ENCODE results near the gene FAM174B. TPM values are rescaled to one million over a fixed set of nuclear protein-coding genes. Genes with fewer than 3 reads are reported as not detected.

The FAM174B gene
- total and polyA plus RNA-seq, 2 donors from 2014 or later, result 9.8 to 13.8 TPM

DNA sequence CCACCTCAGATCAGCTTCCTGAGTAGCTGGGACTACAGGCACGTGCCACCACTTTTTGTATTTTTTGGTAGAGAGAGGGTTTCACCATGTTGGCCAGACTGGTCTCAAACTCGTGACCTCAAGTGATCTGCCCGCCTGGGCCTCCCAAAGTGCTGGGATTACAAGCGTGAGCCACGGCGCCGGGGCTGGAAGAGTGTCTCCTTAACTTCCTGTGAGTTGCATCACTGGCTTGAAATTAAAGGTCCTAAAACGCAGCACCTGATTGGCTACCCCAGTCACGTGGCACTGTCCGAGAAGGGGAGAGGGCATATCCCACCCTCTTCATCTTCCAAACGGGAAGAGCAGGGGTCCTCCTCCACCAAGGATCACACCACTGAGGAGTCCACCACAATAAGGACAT lies 5.5 kb upstream of the FAM174B start:
- Histone ChIP-seq H3K9me3 (ENCODE audit: control insufficient read depth in 2 of 3, insufficient read depth in 1 of 3, low read length in 3 of 3) (no peaks in the 10 kb centered on the region), H3K9ac (ENCODE audit: low read length in 3 of 3) (no peak overlapping the region), H3K4me3 (ENCODE audit: low read length in 3 of 3) (no peak overlapping the region), H3K4me1 (ENCODE audit: control insufficient read depth in 2 of 3, insufficient read depth in 2 of 3, low read depth in 1 of 3, low read length in 3 of 3) (peaks cover 0 to 2% (median 0%) of the 10 kb centered on the region in 3 donors), H3K36me3 (ENCODE audit: control insufficient read depth in 2 of 3, insufficient read depth in 3 of 3, low read length in 3 of 3) (no peaks in the 10 kb centered on the region), H3K27me3 (ENCODE audit: control insufficient read depth, insufficient read depth, low read length) (no peaks in the 10 kb centered on the region), H3K27ac (ENCODE audit: low read depth in 2 of 2, low read length in 2 of 2) (no peak overlapping the region)
- intact Hi-C loops (cut with DNase I), result no loop called here
- FAIRE-seq, result no peak
- TF ChIP-seq, protein P1, sequence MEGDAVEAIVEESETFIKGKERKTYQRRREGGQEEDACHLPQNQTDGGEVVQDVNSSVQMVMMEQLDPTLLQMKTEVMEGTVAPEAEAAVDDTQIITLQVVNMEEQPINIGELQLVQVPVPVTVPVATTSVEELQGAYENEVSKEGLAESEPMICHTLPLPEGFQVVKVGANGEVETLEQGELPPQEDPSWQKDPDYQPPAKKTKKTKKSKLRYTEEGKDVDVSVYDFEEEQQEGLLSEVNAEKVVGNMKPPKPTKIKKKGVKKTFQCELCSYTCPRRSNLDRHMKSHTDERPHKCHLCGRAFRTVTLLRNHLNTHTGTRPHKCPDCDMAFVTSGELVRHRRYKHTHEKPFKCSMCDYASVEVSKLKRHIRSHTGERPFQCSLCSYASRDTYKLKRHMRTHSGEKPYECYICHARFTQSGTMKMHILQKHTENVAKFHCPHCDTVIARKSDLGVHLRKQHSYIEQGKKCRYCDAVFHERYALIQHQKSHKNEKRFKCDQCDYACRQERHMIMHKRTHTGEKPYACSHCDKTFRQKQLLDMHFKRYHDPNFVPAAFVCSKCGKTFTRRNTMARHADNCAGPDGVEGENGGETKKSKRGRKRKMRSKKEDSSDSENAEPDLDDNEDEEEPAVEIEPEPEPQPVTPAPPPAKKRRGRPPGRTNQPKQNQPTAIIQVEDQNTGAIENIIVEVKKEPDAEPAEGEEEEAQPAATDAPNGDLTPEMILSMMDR (IDR thresholded peaks at IDR 0.05; ENCODE audit: borderline replicate concordance, extremely low read depth, insufficient read depth), result no peak
- no peak for DNase-seq

DNA sequence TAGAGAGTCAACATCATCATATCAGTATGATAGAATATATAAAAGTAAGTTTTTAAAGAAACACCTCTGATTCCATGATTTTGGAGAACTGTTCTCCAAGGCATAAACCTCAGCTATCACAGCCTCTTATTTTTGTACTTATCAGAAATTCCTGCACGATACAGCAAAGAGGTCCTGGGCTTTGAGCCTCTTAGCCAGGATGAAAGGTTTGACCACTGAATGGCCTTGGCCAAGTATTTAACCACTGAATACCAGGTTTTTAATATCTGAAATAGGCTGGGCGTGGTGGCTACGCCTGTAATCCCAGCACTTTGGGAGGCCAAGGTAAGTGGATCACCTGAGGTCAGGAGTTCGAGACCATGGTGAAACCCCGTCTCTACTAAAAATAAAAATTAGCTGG lies 1.9 kb upstream of the FAM174B start:
- intact Hi-C loops (cut with DNase I), result no loop called here
- FAIRE-seq, result no peak

DNA sequence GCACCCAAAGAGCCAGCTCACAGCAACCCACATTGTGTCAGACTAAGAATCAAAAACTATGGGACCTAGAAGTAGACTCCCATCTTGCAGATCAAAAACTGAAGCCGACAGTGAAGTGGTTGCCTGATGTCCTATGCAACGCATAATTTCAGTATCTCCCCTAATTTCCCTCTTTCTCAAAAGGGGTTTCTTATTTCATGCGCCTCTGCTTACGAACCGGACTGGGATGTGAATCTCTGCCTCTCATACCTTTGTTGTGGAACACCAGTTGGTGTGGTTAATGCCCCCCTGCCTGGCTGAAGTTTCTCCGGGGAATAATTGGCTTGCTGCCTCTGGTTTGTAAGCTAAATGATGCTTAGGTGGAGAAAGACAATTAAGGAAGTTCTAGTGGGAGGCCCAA lies 514 bp upstream of the FAM174B start:
- Histone ChIP-seq H3K4me1 (ENCODE audit: control insufficient read depth in 2 of 3, insufficient read depth in 2 of 3, low read depth in 1 of 3, low read length in 3 of 3) (peaks cover 0 to 9% (median 2%) of the 10 kb centered on the region in 3 donors), H3K9me3 (ENCODE audit: control insufficient read depth in 2 of 3, insufficient read depth in 1 of 3, low read length in 3 of 3) (no peaks in the 10 kb centered on the region), H3K27me3 (ENCODE audit: control insufficient read depth, insufficient read depth, low read length) (no peaks in the 10 kb centered on the region), H3K27ac (ENCODE audit: low read depth in 2 of 2, low read length in 2 of 2) (no peak overlapping the region), H3K4me3 (ENCODE audit: low read length in 3 of 3) (peak overlapping the region; percentile 26 to 49 (median 37)), H3K36me3 (ENCODE audit: control insufficient read depth in 2 of 3, insufficient read depth in 3 of 3, low read length in 3 of 3) (no peaks in the 10 kb centered on the region), H3K9ac (ENCODE audit: low read length in 3 of 3) (peak overlapping the region in 1 of 3 donors; percentile 5)
- TF ChIP-seq, protein P1 (IDR thresholded peaks at IDR 0.05; ENCODE audit: borderline replicate concordance, extremely low read depth, insufficient read depth), result no peak
- peak in 1 of 5 donors; percentile 23 for DNase-seq
- intact Hi-C loops (cut with DNase I), result no loop called here
- FAIRE-seq, result no peak

More for the DNA sequence above, 1.9 kb upstream of the FAM174B start:
- Histone ChIP-seq H3K36me3 (ENCODE audit: control insufficient read depth in 2 of 3, insufficient read depth in 3 of 3, low read length in 3 of 3) (no peaks in the 10 kb centered on the region), H3K4me3 (ENCODE audit: low read length in 3 of 3) (no peak overlapping the region), H3K27me3 (ENCODE audit: control insufficient read depth, insufficient read depth, low read length) (no peaks in the 10 kb centered on the region), H3K9ac (ENCODE audit: low read length in 3 of 3) (no peak overlapping the region), H3K9me3 (ENCODE audit: control insufficient read depth in 2 of 3, insufficient read depth in 1 of 3, low read length in 3 of 3) (no peaks in the 10 kb centered on the region), H3K4me1 (ENCODE audit: control insufficient read depth in 2 of 3, insufficient read depth in 2 of 3, low read depth in 1 of 3, low read length in 3 of 3) (peaks cover 0 to 7% (median 2%) of the 10 kb centered on the region in 3 donors), H3K27ac (ENCODE audit: low read depth in 2 of 2, low read length in 2 of 2) (no peak overlapping the region)
- peak in 1 of 5 donors; percentile 9 for DNase-seq
- TF ChIP-seq, protein P1 (IDR thresholded peaks at IDR 0.05; ENCODE audit: borderline replicate concordance, extremely low read depth, insufficient read depth), result no peak

DNA sequence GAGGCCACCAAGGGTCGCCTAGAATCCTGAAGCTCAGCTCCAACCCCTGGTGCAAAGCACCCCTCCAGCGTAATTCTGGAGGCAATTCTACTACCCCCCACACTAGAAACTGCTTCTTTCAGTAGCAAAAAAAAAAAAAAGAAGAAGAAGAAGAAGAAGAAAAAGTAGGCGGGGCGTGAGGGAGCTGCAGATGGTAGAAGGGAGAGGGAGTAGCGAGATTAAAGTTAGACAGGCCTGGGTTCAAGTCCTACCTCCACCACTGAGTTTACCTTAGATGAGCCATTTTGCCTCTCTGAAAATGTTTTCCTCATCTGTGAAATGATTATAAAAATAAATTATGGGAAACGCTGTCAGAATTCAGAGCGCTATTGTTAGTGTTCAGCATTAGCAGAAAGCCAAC lies 913 bp downstream of the FAM174B start:
- peaks cover 0 to 9% (median 2%) of the 10 kb centered on the region in 3 donors for H3K4me1 ChIP-seq (ENCODE audit: control insufficient read depth in 2 of 3, insufficient read depth in 2 of 3, low read depth in 1 of 3, low read length in 3 of 3)
- FAIRE-seq (no peak), DNase-seq (no peak)
- H3K9me3 ChIP-seq (ENCODE audit: control insufficient read depth in 2 of 3, insufficient read depth in 1 of 3, low read length in 3 of 3), result no peaks in the 10 kb centered on the region
- H3K4me3 ChIP-seq (ENCODE audit: low read length in 3 of 3), result no peak overlapping the region
- no peaks in the 10 kb centered on the region for H3K36me3 ChIP-seq (ENCODE audit: control insufficient read depth in 2 of 3, insufficient read depth in 3 of 3, low read length in 3 of 3)
- H3K27me3 ChIP-seq (ENCODE audit: control insufficient read depth, insufficient read depth, low read length), result no peaks in the 10 kb centered on the region
- H3K27ac ChIP-seq (ENCODE audit: low read depth in 2 of 2, low read length in 2 of 2), result no peak overlapping the region
- H3K9ac ChIP-seq (ENCODE audit: low read length in 3 of 3), result peak overlapping the region in 1 of 3 donors; percentile 11
- TF ChIP-seq, protein P1 (IDR thresholded peaks at IDR 0.05; ENCODE audit: borderline replicate concordance, extremely low read depth, insufficient read depth), result no peak
- intact Hi-C loops (cut with DNase I), result no loop called here
